Fibroblast of villous mesenchyme (primary cell): Measurements from ENCODE around the gene CISD3. TPM values are rescaled to one million over a fixed set of nuclear protein-coding genes. Genes with fewer than 3 reads are reported as not detected.

Source experiments
- DNase-seq: peaks from one replicate; pipeline ENCODE4 v3.0.0-alpha.2; 2010; ENCODE audit warnings: low read depth
- H3K4me3 ChIP-seq: 2 replicates; pipeline ENCODE4 v1.5.1; 2011; ENCODE audit warnings: low read depth, mild to moderate bottlenecking, low read length
- total RNA-seq: library from RNA; depleted of rRNA; stranded (reverse); fragments of >200 nt; gene quantifications from 2 replicates; pipeline ENCODE4 v1.2.3, GENCODE V29; 2012
- TF ChIP-seq, protein P1 (sequence below): IDR thresholded peaks from 2 replicates; pipeline ENCODE4 v1.5.1; 2012; ENCODE audit warnings: low read depth, mild to moderate bottlenecking, low read length; ENCODE audit not compliant: insufficient read depth

CISD3 gene
- total RNA-seq, 1 donor, result 2.6 TPM

DNA sequence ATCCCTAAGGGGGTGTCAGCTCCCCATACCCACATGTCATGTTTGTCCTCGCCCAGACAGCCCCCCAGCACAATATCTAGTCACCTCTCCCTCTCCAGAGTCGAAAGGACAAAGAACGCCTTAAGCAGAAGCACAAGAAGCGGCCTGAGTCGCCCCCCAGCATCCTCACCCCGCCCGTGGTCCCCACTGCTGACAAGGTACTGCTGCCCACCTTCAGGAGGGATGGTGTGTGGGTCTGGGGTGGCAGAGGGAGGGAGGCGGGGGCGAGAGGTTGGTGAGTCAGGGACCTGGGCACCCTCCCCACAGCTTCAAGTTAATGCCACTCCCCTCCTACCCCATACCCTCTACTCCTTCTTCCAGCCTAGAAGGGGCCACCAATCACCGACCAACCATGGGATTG is 17.5 kb upstream of the CISD3 start:
- H3K4me3 ChIP-seq, result no peak overlapping the region
- DNase-seq, result no peak

DNA sequence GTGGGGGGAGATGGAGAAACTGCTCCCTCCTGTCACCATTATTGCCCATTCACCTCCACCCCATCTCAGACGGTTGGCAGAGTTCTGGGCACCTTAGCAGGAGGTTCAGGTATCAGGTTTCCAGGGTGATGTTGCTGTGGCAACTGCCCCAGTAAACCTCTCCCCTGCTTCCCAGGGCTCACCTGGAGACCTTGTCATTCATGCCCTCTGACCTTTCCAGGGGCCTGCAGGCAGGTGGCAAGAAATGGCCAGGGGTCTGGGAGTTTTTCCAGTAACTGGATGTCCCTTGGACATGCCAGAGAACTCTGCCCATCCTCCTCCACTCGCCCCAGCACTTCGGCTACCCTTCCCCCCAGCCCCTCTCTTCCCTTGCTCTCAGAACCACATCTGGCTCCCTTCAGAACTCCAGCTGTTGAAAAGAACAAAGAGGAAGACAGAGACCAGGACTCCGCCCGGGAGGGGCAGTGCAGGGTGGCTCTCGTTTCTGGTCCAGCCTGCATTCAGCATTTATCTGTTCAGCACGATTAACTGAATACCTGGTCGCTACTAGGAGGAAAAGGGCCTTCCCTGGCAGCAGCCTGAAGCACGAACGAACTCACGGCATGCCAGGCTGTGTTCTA is 16.6 kb upstream of the CISD3 start:
- no peak for DNase-seq

More for the DNA sequence above, 17.5 kb upstream of the CISD3 start:
- TF ChIP-seq, protein P1, sequence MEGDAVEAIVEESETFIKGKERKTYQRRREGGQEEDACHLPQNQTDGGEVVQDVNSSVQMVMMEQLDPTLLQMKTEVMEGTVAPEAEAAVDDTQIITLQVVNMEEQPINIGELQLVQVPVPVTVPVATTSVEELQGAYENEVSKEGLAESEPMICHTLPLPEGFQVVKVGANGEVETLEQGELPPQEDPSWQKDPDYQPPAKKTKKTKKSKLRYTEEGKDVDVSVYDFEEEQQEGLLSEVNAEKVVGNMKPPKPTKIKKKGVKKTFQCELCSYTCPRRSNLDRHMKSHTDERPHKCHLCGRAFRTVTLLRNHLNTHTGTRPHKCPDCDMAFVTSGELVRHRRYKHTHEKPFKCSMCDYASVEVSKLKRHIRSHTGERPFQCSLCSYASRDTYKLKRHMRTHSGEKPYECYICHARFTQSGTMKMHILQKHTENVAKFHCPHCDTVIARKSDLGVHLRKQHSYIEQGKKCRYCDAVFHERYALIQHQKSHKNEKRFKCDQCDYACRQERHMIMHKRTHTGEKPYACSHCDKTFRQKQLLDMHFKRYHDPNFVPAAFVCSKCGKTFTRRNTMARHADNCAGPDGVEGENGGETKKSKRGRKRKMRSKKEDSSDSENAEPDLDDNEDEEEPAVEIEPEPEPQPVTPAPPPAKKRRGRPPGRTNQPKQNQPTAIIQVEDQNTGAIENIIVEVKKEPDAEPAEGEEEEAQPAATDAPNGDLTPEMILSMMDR, result no peak

DNA sequence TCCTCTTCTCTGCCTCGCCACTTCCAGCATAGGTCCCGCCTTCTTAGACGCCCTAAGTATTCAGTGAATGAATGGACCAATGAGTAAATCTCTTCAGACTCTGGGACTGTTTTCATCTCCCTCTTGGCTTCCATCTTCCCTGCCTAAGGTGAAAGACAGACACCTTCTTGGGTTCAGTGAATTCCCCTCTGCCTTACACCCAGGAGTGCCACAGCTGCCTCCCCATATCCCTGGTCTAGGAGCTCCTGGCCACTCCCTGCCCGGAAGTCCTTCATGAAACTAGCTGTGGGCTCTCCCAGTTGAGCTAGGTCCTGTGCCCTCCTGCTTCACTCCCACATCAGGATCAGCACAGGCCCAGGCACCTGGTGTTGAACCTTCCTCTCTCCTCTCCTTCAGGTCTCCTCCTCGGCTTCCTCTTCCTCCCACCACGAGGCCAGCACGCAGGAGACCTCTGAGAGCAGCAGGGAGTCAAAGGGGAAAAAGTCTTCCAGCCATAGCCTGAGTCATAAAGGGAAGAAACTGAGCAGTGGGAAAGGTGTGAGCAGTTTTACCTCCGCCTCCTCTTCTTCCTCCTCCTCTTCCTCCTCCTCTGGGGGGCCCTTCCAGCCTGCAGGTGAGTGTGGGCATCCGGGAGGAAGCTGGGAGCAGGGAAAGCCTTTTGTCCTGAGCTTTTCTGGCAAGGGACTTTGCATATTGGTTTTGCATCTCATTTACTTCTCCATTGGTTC is 14.8 kb upstream of the CISD3 start:
- H3K4me3 ChIP-seq, result no peak overlapping the region
- TF ChIP-seq, protein P1, result no peak
- no peak for DNase-seq

More for the DNA sequence above, 16.6 kb upstream of the CISD3 start:
- TF ChIP-seq, protein P1, result no peak
- no peak overlapping the region for H3K4me3 ChIP-seq

DNA sequence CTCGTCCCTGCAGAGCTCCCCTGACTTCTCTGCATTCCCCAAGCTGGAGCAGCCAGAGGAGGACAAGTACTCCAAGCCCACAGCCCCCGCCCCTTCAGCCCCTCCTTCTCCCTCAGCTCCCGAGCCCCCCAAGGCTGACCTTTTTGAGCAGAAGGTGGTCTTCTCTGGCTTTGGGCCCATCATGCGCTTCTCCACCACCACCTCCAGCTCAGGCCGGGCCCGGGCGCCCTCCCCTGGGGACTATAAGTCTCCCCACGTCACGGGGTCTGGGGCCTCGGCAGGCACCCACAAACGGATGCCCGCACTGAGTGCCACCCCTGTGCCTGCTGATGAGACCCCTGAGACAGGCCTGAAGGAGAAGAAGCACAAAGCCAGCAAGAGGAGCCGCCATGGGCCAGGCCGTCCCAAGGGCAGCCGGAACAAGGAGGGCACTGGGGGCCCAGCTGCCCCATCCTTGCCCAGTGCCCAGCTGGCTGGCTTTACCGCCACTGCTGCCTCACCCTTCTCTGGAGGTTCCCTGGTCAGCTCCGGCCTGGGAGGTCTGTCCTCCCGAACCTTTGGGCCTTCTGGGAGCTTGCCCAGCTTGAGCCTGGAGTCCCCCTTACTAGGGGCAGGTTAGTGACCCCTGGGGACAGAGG is 13.7 kb upstream of the CISD3 start:
- no peak overlapping the region for H3K4me3 ChIP-seq
- TF ChIP-seq, protein P1, result no peak
- DNase-seq, result no peak

DNA sequence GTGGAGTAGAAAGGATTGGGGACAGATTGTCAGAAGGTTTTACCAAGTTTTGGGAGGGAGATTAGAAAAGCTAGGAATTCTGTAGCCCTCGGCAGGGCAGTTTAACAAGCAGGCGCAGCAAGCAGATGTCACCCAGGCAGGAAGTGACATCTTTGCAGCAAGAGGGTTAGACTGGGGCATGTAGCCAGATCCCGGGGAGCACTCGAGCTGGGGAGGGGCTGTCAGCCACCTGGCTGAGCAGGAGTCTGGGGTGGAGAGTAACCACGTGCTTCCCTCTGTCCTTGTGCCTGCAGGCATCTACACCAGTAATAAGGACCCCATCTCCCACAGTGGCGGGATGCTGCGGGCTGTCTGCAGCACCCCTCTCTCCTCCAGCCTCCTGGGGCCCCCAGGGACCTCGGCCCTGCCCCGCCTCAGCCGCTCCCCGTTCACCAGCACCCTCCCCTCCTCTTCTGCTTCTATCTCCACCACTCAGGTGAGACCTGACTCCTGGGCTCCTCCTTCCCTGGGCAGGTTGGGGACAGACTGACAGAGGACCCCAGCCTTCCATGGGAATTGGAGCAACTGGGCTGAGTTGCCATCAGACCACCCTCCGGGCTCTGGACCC is 12.9 kb upstream of the CISD3 start:
- TF ChIP-seq, protein P1, result no peak
- no peak overlapping the region for H3K4me3 ChIP-seq

DNA sequence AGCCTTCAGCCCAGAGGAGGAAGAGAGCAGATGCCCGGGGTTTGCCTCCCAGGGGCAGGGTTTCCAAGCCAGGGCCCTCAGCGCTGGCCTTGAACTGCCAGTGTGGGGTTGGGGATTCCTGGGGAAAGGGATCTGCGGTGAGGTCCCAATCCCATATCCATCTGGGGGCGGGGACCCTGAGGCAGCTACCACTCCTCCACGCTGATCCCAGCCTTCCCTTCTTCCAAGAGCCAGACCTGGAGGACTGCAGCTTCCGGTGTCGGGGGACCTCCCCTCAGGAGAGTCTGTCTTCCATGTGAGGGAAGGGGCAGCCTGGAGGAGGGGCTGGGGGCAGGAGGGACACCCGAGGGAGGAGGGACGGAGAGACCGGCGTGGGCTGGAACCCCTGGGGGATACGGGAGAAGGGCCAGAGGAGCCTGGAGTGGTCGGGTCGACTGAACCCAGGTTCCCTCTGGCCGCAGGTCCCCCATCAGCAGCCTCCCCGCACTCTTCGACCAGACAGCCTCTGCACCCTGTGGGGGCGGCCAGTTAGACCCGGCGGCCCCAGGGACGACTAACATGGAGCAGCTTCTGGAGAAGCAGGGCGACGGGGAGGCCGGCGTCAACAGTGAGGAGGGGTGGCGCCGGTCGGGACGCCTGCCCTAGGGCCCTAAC is 10.7 kb upstream of the CISD3 start:
- no peak overlapping the region for H3K4me3 ChIP-seq
- TF ChIP-seq, protein P1, result no peak
- DNase-seq, result no peak

More for the DNA sequence above, 12.9 kb upstream of the CISD3 start:
- DNase-seq, result no peak
